H1 (cell line): Measurements from ENCODE around the gene RNASEH2A. TPM values are rescaled to one million over a fixed set of nuclear protein-coding genes. Genes with fewer than 3 reads are reported as not detected.

ENCODE experiments used
- CTCF ChIA-PET: fragments of 300-600 bp; sonication (Branson Sonifier 250); formaldehyde crosslinking; loops from one replicate; lab custom pipeline; 2021; ENCODE audit not compliant: partially characterized antibody; lab: Charles Lee
- POLR2A ChIA-PET: fragments of 300-600 bp; sonication (Branson Sonifier 250); formaldehyde crosslinking; loops from one replicate; lab custom pipeline; 2021; ENCODE audit warnings: inconsistent platforms; ENCODE audit not compliant: partially characterized antibody; lab: Charles Lee
- DNase-seq, 2 experiments: peaks; one replicate each; pipeline versions ENCODE4 v3.0.0 to v3.0.0-alpha.2; 2010 to 2022; ENCODE audit warnings: low spot score in 2 of 2, low read depth in 1 of 2, mixed read lengths in 1 of 2
- FAIRE-seq: peaks from 2 replicates; lab custom pipeline; 2011; peaks lifted over from hg19 to GRCh38; lab: Jason Lieb, UNC
- H2AFZ ChIP-seq: 2 replicates; pipeline ENCODE4 v1.8.1; 2012; ENCODE audit warnings: low read length, inconsistent platforms
- H2AK5ac ChIP-seq: 2 replicates; pipeline ENCODE4 v1.6.1; 2013; ENCODE audit warnings: low read depth, low read length
- H2BK120ac ChIP-seq: replicated peaks from 2 replicates; pipeline ENCODE3; 2013; ENCODE audit warnings: low read depth, low read length, inconsistent platforms
- H2BK12ac ChIP-seq: 2 replicates; pipeline ENCODE4 v1.6.1; 2013; ENCODE audit warnings: low read depth, low read length
- H2BK15ac ChIP-seq: 2 replicates; pipeline ENCODE4 v1.6.1; 2013; ENCODE audit warnings: low read length
- H2BK20ac ChIP-seq: 2 replicates; pipeline ENCODE4 v1.6.1; 2013; ENCODE audit warnings: low read length
- H2BK5ac ChIP-seq: 2 replicates; pipeline ENCODE4 v1.6.1; 2013; ENCODE audit warnings: low read depth, low read length
- H3K14ac ChIP-seq: 2 replicates; pipeline ENCODE4 v1.6.1; 2013; ENCODE audit warnings: inconsistent platforms; ENCODE audit not compliant: insufficient read length
- H3K18ac ChIP-seq: 2 replicates; pipeline ENCODE4 v1.6.1; 2013; ENCODE audit warnings: low read length; ENCODE audit errors: extremely low read depth
- H3K23ac ChIP-seq: 2 replicates; pipeline ENCODE4 v1.6.1; 2013; ENCODE audit warnings: inconsistent platforms; ENCODE audit not compliant: insufficient read length
- H3K23me2 ChIP-seq: 2 replicates; pipeline ENCODE4 v1.6.1; 2013; ENCODE audit warnings: low read depth, low read length
- H3K27ac ChIP-seq: 2 replicates; pipeline ENCODE4 v1.6.1; 2011; ENCODE audit warnings: low read depth, low read length, inconsistent platforms
- H3K27me3 ChIP-seq, 4 experiments: replicated peaks in 1 of 4; 1 replicate in 1 of 4; 2 replicates in 3 of 4; pipeline versions ENCODE4 v1.6.1 to v1.8.1; 2011 to 2013; ENCODE audit warnings: low read length in 3 of 4, mild to moderate bottlenecking in 3 of 4, inconsistent platforms in 2 of 4, mixed read lengths in 2 of 4, moderate library complexity in 1 of 4; ENCODE audit not compliant: control insufficient read depth in 3 of 4, insufficient read depth in 3 of 4; ENCODE audit errors: extremely low read depth in 1 of 4
- H3K36me3 ChIP-seq, 4 experiments: 2 replicates each; pipeline versions ENCODE4 v1.6.1 to v1.8.1; 2011 to 2013; ENCODE audit warnings: mild to moderate bottlenecking in 4 of 4, low read length in 3 of 4, moderate library complexity in 2 of 4, control low read depth in 1 of 4, inconsistent platforms in 1 of 4; ENCODE audit not compliant: insufficient read depth in 4 of 4, control insufficient read depth in 2 of 4
- H3K4ac ChIP-seq: replicated peaks from 2 replicates; pipeline ENCODE3; 2013; ENCODE audit warnings: low read length, low read depth, mixed read lengths, inconsistent platforms; ENCODE audit not compliant: insufficient read length
- H3K4me1 ChIP-seq, 4 experiments: replicated peaks in 1 of 4; 1 replicate in 1 of 4; 2 replicates in 3 of 4; pipeline versions ENCODE4 v1.6.1 to v1.8.1; 2011 to 2013; ENCODE audit warnings: low read length in 3 of 4, inconsistent platforms in 2 of 4, mixed read lengths in 1 of 4; ENCODE audit not compliant: insufficient read depth in 4 of 4, control insufficient read depth in 3 of 4
- H3K4me2 ChIP-seq, 2 experiments: 2 replicates each; pipeline versions ENCODE4 v1.6.1 to v1.8.1; 2011 to 2013; ENCODE audit warnings: low read depth in 2 of 2, low read length in 2 of 2, control low read depth in 1 of 2, inconsistent platforms in 1 of 2, mild to moderate bottlenecking in 1 of 2; ENCODE audit not compliant: insufficient read depth in 1 of 2
- H3K4me3 ChIP-seq, 4 experiments: fragments of 200-600, 300-600 bp in 1 of 4; sonication (generic), shearing (Covaris generic), sonication (Bioruptor Twin) in 1 of 4; 2 replicates each; pipeline versions ENCODE4 v1.5.1 to v1.8.1; 2011 to 2016; ENCODE audit warnings: low read length in 4 of 4, low read depth in 3 of 4, control low read depth in 2 of 4, inconsistent platforms in 2 of 4, mild to moderate bottlenecking in 2 of 4, mixed read lengths in 1 of 4, moderate library complexity in 1 of 4; ENCODE audit not compliant: insufficient read depth in 2 of 4; ENCODE audit errors: extremely low read depth in 1 of 4
- H3K56ac ChIP-seq: replicated peaks from 2 replicates; pipeline ENCODE3; 2013; ENCODE audit warnings: low read depth, mild to moderate bottlenecking, mixed read lengths, low read length, inconsistent platforms; ENCODE audit not compliant: insufficient read length
- H3K79me1 ChIP-seq: 2 replicates; pipeline ENCODE4 v1.6.1; 2013; ENCODE audit warnings: low read depth, low read length, control low read depth
- H3K79me2 ChIP-seq, 2 experiments: 2 replicates each; pipeline versions ENCODE4 v1.6.1 to v1.8.1; 2012 to 2013; ENCODE audit warnings: low read length in 2 of 2, mild to moderate bottlenecking in 2 of 2, inconsistent platforms in 1 of 2; ENCODE audit not compliant: insufficient read depth in 2 of 2, control insufficient read depth in 1 of 2
- H3K9ac ChIP-seq, 4 experiments: replicated peaks in 1 of 4; 1 replicate in 1 of 4; 2 replicates in 3 of 4; pipeline versions ENCODE4 v1.6.1 to v1.8.1; 2011 to 2013; ENCODE audit warnings: low read depth in 3 of 4, low read length in 3 of 4, control low read depth in 2 of 4, mild to moderate bottlenecking in 2 of 4, moderate library complexity in 2 of 4, inconsistent platforms in 1 of 4; ENCODE audit errors: extremely low read depth in 1 of 4
- H3K9me3 ChIP-seq, 2 experiments: 2 replicates each; pipeline versions ENCODE4 v1.6.1 to v1.8.1; 2012 to 2013; ENCODE audit warnings: mild to moderate bottlenecking in 2 of 2, moderate library complexity in 2 of 2, control low read depth in 1 of 2, inconsistent platforms in 1 of 2, low read depth in 1 of 2, low read length in 1 of 2, mixed read lengths in 1 of 2; ENCODE audit not compliant: insufficient read depth in 2 of 2
- H4K20me1 ChIP-seq, 2 experiments: replicated peaks in 1 of 2; 2 replicates each; pipeline versions ENCODE3 to v1.8.1; 2011 to 2013; ENCODE audit warnings: inconsistent platforms in 2 of 2, low read length in 2 of 2, mild to moderate bottlenecking in 1 of 2; ENCODE audit not compliant: insufficient read depth in 2 of 2, control insufficient read depth in 1 of 2
- H4K5ac ChIP-seq: 2 replicates; pipeline ENCODE4 v1.6.1; 2013; ENCODE audit warnings: low read length, low read depth, mixed read lengths, inconsistent platforms; ENCODE audit not compliant: insufficient read length
- H4K8ac ChIP-seq: 2 replicates; pipeline ENCODE4 v1.8.0; 2013; ENCODE audit warnings: mild to moderate bottlenecking, moderate library complexity, low read length, inconsistent platforms; ENCODE audit not compliant: insufficient read depth; ENCODE audit errors: extremely low read depth
- H4K91ac ChIP-seq: replicated peaks from 2 replicates; pipeline ENCODE3; 2013; ENCODE audit warnings: low read length, mixed read lengths, inconsistent platforms; ENCODE audit not compliant: insufficient read length
- ASH2L ChIP-seq: fragments of 200-600, 300-600 bp; sonication (generic); IDR thresholded peaks from one replicate; pipeline ENCODE4 v1.7.1; 2017; ENCODE audit warnings: low read length
- BCL11A ChIP-seq, 2 experiments: IDR thresholded peaks; one replicate each; pipeline ENCODE4 v1.6.1; 2011; ENCODE audit warnings: low read depth in 2 of 2, low read length in 2 of 2, mild to moderate bottlenecking in 2 of 2
- CTCF ChIP-seq, 3 experiments: IDR thresholded peaks; 1 replicate in 2 of 3; 2 replicates in 1 of 3; pipeline versions ENCODE4 v1.5.1 to v1.6.1; 2011; ENCODE audit warnings: low read length in 3 of 3, mild to moderate bottlenecking in 3 of 3, inconsistent platforms in 2 of 3, low read depth in 1 of 3, moderate library complexity in 1 of 3; ENCODE audit not compliant: insufficient read depth in 1 of 3; ENCODE audit errors: control extremely low read depth in 1 of 3
- GABPA ChIP-seq: IDR thresholded peaks from 2 replicates; pipeline ENCODE4 v1.6.1; 2011; ENCODE audit warnings: mild to moderate bottlenecking, low read length, moderate library complexity, borderline replicate concordance; ENCODE audit not compliant: insufficient read depth
- HDAC2 ChIP-seq, 2 experiments: fragments of 300-600 bp in 1 of 2; sonication (generic) in 1 of 2; IDR thresholded peaks; 2 replicates each; pipeline ENCODE4 v1.6.1; 2011 to 2012; ENCODE audit warnings: low read depth in 2 of 2, low read length in 2 of 2, mild to moderate bottlenecking in 2 of 2, moderate library complexity in 2 of 2, borderline replicate concordance in 1 of 2, inconsistent platforms in 1 of 2
- RBBP5 ChIP-seq: IDR thresholded peaks from 2 replicates; pipeline ENCODE4 v1.7.1; 2012; ENCODE audit warnings: low read depth, mild to moderate bottlenecking, inconsistent platforms, low read length, moderate library complexity, borderline replicate concordance
- TBP ChIP-seq: IDR thresholded peaks from 2 replicates; pipeline ENCODE4 v1.6.1; 2011; ENCODE audit warnings: low read depth, low read length, improper control_type of control experiment
- TEAD4 ChIP-seq: IDR thresholded peaks from 2 replicates; pipeline ENCODE4 v1.6.1; 2012; ENCODE audit warnings: low read depth, low read length, inconsistent platforms, mixed read lengths
- WGBS, 2 experiments: shearing (Covaris generic) in 1 of 2; methylation state at CpG; one replicate each; pipeline versions ENCODE4 v1.1.6 to v1.1.7; 2013 to 2015; ENCODE audit warnings: low lambda C conversion rate in 2 of 2, mixed read lengths in 2 of 2, inconsistent platforms in 1 of 2, low coverage in 1 of 2, missing lambda C conversion rate in 1 of 2; ENCODE audit not compliant: insufficient replicate concordance in 2 of 2, insufficient coverage in 1 of 2, insufficient read length in 1 of 2; ENCODE audit errors: extremely low coverage in 1 of 2, missing lambda C conversion rate in 1 of 2; 5-methylcytosine and 5-hydroxymethylcytosine counted together
- polyA plus RNA-seq, 7 experiments: library from polyadenylated mRNA; depleted of rRNA in 3 of 7; stranded (reverse) in 5 of 7; unstranded in 2 of 7; fragments of >200 nt in 5 of 7; fragments of 200-250 nt in 2 of 7; gene quantifications; 1 replicate in 5 of 7; 2 replicates in 1 of 7; 4 replicates in 1 of 7; pipeline versions ENCODE4 v1.2.1 to v1.2.3, GENCODE V29; 2011 to 2013; ENCODE audit warnings: missing spikeins in 2 of 7, mixed read lengths in 2 of 7
- total RNA-seq: library from RNA; stranded (reverse); fragmentation: NEBNext Ultra II Directional; extraction: Animal tissue kit (Norgen Biotek cat#: 25700); gene quantifications from 2 replicates; pipeline ENCODE4 v1.2.1, GENCODE V29; 2021

The RNASEH2A gene
- total and polyA plus RNA-seq, 2 of the 8 experiments (the other 6 are each of a cell fraction or from before 2014, with no cell fraction given) = 67.5 to 120 TPM

- peaks cover 0 to 2% of the 10 kb centered on the region in 2 experiments for H4K20me1 ChIP-seq
- CTCF ChIA-PET = interaction anchor here (0.7 to 17.5 kb wide), 17 partner anchors 9 to 114 kb away, joined by 3 to 288 read pairs (median 10); partner anchors contain the start of genes BEST2, GET3, HOOK2 and JUNB
Observed at GRCh38 chr19:12759686-12760085, 46.7 kb upstream of the RNASEH2A start.

More at GRCh38 chr19:12759686-12760085, 46.7 kb upstream of the RNASEH2A start:
- Histone ChIP-seq H4K8ac (no peak overlapping the region), H3K4me3 (no peak overlapping the region), H2BK12ac (no peak overlapping the region), H2BK120ac (no peak overlapping the region), H3K18ac (no peak overlapping the region), H3K4ac (no peak overlapping the region), H3K14ac (no peak overlapping the region), H3K23me2 (peaks cover 2% of the 10 kb centered on the region; the same call in 1 of the 2 replicates), H2BK20ac (no peak overlapping the region), H3K23ac (no peak overlapping the region), H3K36me3 (peaks cover 7 to 20% (median 14%) of the 10 kb centered on the region in 4 experiments), H2AFZ (no peak overlapping the region), H3K79me2 (no peaks in the 10 kb centered on the region), H3K4me2 (no peak overlapping the region), H2BK5ac (no peak overlapping the region), H4K91ac (no peak overlapping the region), H3K9ac (no peak overlapping the region), H2AK5ac (no peak overlapping the region), H3K56ac (no peak overlapping the region), H4K5ac (no peak overlapping the region), H3K9me3 (no peaks in the 10 kb centered on the region), H2BK15ac (no peak overlapping the region), H3K27ac (no peak overlapping the region), H3K79me1 (no peaks in the 10 kb centered on the region), H3K27me3 (no peaks in the 10 kb centered on the region; a peak in 1 of 7 replicates), H3K4me1 (peaks cover 0 to 6% (median 2%) of the 10 kb centered on the region in 4 experiments; a peak in 3 of 7 replicates)
- FAIRE-seq (no peak), DNase-seq (no peak)
- POLR2A ChIA-PET = interaction anchor here (0.6 to 9.2 kb wide), 15 partner anchors 7 to 88 kb away, joined by 3 to 70 read pairs (median 9); partner anchors contain the start of genes BEST2, FBXW9, GET3 and JUNB
- WGBS, 2 experiments = 93% methylated on average over 6 of the region's 6 CpGs; no CpG with 5 or more reads in 1 of the 2 experiments
- no peak for TF ChIP-seq HDAC2 (IDR thresholded peaks at IDR 0.05; ENCODE audit: borderline replicate concordance in 1 of 2, low read depth in 2 of 2, low read length in 2 of 2)
- no peak for TF ChIP-seq RBBP5
- TF ChIP-seq GABPA = no peak
- no peak for TF ChIP-seq TEAD4
- no peak for TF ChIP-seq ASH2L
- no peak for TF ChIP-seq BCL11A (IDR thresholded peaks at IDR 0.05; ENCODE audit: low read depth in 2 of 2, low read length in 2 of 2)
- no peak for TF ChIP-seq CTCF (IDR thresholded peaks at IDR 0.05; ENCODE audit: control extremely low read depth in 1 of 3, insufficient read depth in 1 of 3, low read depth in 1 of 3, low read length in 3 of 3)
- TF ChIP-seq TBP = no peak
